Peyer's patch (tissue), 4 donors: Measurements from ENCODE around the gene GATAD2B. TPM values are rescaled to one million over a fixed set of nuclear protein-coding genes. Genes with fewer than 3 reads are reported as not detected.

Experiments
- DNase-seq, 3 donors: peaks; one replicate each; pipeline ENCODE4 v3.0.0-alpha.2; 2017 to 2019
- H3K27ac ChIP-seq, 4 donors: fragments of 200-600 bp; sonication (generic); one replicate each; pipeline ENCODE4 v1.5.1; 2016 to 2019
- H3K27me3 ChIP-seq, 2 donors: fragments of 200-600 bp; sonication (generic); one replicate each; pipeline ENCODE4 v1.5.1; 2019
- H3K36me3 ChIP-seq, 3 donors: fragments of 200-600 bp; sonication (generic); one replicate each; pipeline ENCODE4 v1.5.1; 2016 to 2019
- H3K4me1 ChIP-seq, 4 donors: fragments of 200-600 bp; sonication (generic); one replicate each; pipeline ENCODE4 v1.5.1; 2016 to 2019
- H3K4me3 ChIP-seq, 4 donors: fragments of 200-600 bp; sonication (generic); 1 replicate in 3 of 4; 2 replicates in 1 of 4; pipeline ENCODE4 v1.5.1; 2016 to 2019; ENCODE audit warnings: mild to moderate bottlenecking in 1 of 4
- H3K9me3 ChIP-seq, 4 donors: fragments of 200-600 bp; sonication (generic); one replicate each; pipeline ENCODE4 v1.5.1; 2016 to 2019; ENCODE audit warnings: mild to moderate bottlenecking in 1 of 4
- CTCF ChIP-seq, 6 experiments: fragments of 450-650 bp in 4 of 6; fragments of 200-600 bp in 2 of 6; sonication (generic) in 1 of 6; IDR thresholded peaks; one replicate each; pipeline ENCODE4 v1.5.1; 2017 to 2019; ENCODE audit warnings: antibody characterized with exemption in 6 of 6, mild to moderate bottlenecking in 3 of 6, moderate library complexity in 1 of 6
- POLR2A ChIP-seq, 2 donors: fragments of 450-650 bp; IDR thresholded peaks; one replicate each; pipeline ENCODE4 v1.5.1; 2017; ENCODE audit warnings: antibody characterized with exemption in 2 of 2, mild to moderate bottlenecking in 2 of 2, moderate library complexity in 2 of 2
- total RNA-seq, 4 donors: library from RNA; depleted of rRNA; stranded (reverse); fragments of >200 nt; gene quantifications; one replicate each; pipeline ENCODE4 v1.1.0, GENCODE V29; 2016

GATAD2B gene
- total RNA-seq, 4 donors from 2014 or later = 22.3 to 65.2 (median 24.7) TPM

- DNase-seq = peak; percentile 91 to 96 (median 92)
- H3K4me1 ChIP-seq = peaks cover 0 to 37% (median 8%) of the 10 kb centered on the region in 4 donors
- no peaks in the 10 kb centered on the region for H3K27me3 ChIP-seq
- H3K9me3 ChIP-seq = no peaks in the 10 kb centered on the region
- H3K36me3 ChIP-seq = no peaks in the 10 kb centered on the region
- H3K4me3 ChIP-seq = peak within 1 kb of the TSS; percentile 51 to 82 (median 56)
- peak within 1 kb of the TSS; percentile 84 to 91 (median 87) for H3K27ac ChIP-seq
- TF ChIP-seq CTCF (IDR thresholded peaks at IDR 0.05) (peak; percentile 25 to 38 (median 28)), POLR2A (IDR thresholded peaks at IDR 0.05) (peak; percentile 81 to 85)
Measured at GRCh38 chr1:153967107-153967999, 44.6 kb upstream of the GATAD2B start, which contains the start of gene CREB3L4. Gene CREB3L4 (plus strand): TSS chr1:153967902. CDS start chr1:153968526, 624 bp downstream.

- peak in 2 of 3 donors; percentile 66 to 73 for DNase-seq
- no peaks in the 10 kb centered on the region for H3K27me3 ChIP-seq
- peaks cover 0 to 14% (median 0%) of the 10 kb centered on the region in 3 donors for H3K36me3 ChIP-seq
- H3K9me3 ChIP-seq = no peaks in the 10 kb centered on the region
- H3K27ac ChIP-seq = peak overlapping the region; percentile 87 to 96 (median 92)
- peaks cover 0 to 47% (median 10%) of the 10 kb centered on the region in 4 donors for H3K4me1 ChIP-seq
- TF ChIP-seq CTCF (IDR thresholded peaks at IDR 0.05) = no peak
- TF ChIP-seq POLR2A (IDR thresholded peaks at IDR 0.05) = no peak
- peak overlapping the region; percentile 60 to 79 (median 72) for H3K4me3 ChIP-seq
Measured at GRCh38 chr1:153963850-153964331, 41.1 kb upstream of the GATAD2B start.

DNA sequence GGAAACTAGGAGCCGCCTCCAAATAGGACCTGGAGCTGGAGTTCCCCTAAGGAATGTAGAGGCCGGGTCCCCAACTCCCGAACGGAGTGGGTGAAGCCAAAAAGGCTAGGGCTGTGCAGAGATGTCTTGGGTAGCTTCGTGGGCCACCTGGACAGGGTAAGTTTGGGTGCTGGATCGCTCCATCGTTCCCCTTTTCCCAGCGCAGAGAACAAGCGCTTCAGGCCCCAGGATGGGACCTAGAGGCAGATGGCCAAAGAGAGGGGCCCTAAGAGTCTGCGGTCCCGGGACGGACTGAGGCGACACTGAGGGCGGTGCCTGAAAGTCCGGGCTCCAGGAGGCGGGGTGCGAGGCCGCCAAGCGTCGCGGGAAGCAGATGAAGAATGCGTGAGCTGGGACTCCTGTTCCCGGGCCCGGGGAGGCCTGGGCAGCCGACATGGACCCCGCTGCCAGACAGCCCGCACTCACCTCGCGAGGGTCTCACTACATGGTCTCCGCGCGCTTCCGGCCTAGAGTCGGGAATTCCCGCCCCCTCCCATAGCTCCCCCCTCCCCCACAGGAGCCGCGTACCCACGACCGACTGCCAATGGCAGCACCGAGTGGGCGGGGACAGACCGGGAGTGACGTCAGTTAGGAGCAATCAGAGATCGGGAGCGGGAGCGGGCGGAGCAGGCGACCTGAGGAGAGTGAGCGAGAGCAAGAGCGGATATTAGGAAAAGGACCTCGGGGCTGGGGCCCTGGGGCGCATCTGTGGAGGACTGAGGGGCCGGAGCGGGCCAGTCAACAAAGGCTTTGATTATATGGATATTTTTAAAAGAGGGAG is 40.5 kb upstream of the GATAD2B start, which contains the start of gene SLC39A1:
TSS of gene SLC39A1 (minus strand) at position 508 of the 820 bp plus-strand sequence. CDS start 822 bp downstream, outside the sequence.
- Histone ChIP-seq H3K4me1 (peaks cover 0 to 44% (median 10%) of the 10 kb centered on the region in 4 donors), H3K4me3 (peak within 1 kb of the TSS; percentile 60 to 79 (median 72)), H3K27ac (peak within 1 kb of the TSS; percentile 87 to 96 (median 92)), H3K9me3 (no peaks in the 10 kb centered on the region), H3K36me3 (peaks cover 0 to 14% (median 0%) of the 10 kb centered on the region in 3 donors), H3K27me3 (no peaks in the 10 kb centered on the region)
- TF ChIP-seq CTCF (IDR thresholded peaks at IDR 0.05) (no peak), POLR2A (IDR thresholded peaks at IDR 0.05) (peak; percentile 62 to 76)
- peak; percentile 99 to 100 (median 100) for DNase-seq

DNA sequence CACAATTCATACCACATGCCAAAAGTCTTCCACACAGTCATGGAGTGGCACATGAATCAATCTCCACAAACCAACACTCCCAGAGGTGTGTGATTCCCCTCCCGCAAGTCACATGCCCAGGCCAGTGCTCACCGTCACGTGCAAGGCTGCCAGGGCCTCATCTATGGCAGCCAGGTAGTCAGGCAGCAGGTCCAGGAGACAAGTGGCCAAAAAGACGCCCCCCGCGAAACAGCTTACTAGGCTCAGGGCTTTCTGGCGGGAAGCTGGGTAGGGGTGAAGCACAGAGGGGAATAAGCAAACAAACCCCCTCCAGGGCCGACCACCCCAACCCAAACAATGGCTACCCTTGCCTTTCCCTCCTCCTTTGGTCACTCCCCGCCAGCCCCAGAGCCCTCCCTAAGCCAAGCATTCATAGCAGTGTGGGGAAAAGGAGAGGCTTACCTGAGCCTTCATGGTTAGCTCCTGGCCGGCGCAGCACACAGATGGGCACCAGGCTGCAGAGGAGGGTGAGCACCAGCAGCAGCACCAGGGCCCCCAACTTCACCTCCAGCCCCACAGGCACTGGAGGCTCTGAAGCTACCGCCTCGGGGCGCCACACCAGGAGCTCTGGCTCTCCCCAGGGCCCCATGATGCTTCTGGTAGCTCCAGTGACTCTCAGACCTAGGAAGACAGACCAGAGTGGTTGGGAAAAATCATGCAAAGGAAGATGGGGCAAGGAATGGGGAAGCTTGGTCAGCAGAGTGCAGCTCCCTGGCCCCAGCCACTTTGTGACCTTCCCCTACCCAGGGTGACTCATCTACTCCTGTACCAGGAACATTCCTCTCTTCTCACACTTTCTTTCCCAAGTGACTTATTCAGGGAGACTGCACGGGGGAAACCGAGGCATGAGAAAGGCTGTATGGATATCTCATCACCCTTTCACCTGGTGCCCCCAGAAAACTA is 39.6 kb upstream of the GATAD2B start:
- Histone ChIP-seq H3K36me3 (peaks cover 0 to 14% (median 0%) of the 10 kb centered on the region in 3 donors), H3K4me3 (peak overlapping the region; percentile 60 to 79 (median 72)), H3K4me1 (peaks cover 0 to 41% (median 10%) of the 10 kb centered on the region in 4 donors), H3K27ac (peak overlapping the region; percentile 87 to 96 (median 92)), H3K27me3 (no peaks in the 10 kb centered on the region), H3K9me3 (no peaks in the 10 kb centered on the region)
- DNase-seq = peak in 2 of 3 donors; percentile 33 to 66
- TF ChIP-seq CTCF (IDR thresholded peaks at IDR 0.05) (no peak), POLR2A (IDR thresholded peaks at IDR 0.05) (no peak)
